ENCODE measurements around the gene THADA. TPM values are rescaled to one million over a fixed set of nuclear protein-coding genes. Genes with fewer than 3 reads are reported as not detected.

The THADA gene
- total RNA-seq, 1 experiment from 2014 or later: 27.5 TPM

DNA sequence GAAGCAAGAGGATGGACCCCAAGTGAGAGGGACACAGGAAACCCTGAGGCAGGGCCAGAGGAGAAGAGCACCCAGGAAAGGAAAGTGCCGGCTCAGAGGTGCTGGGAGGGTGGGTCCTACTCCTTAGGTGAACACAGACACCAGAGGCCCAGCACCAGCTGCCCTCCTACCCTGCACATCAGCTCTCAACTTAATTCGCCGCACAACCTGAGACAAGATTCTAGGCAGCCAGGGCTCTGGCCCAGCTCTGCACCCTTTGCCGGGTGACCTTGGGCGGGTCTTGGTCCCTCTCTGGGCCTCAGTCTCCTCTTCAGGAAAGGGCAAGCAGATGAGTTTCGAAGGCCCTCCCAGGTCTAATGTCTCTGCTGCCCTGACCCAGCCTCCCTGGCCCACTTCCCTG lies 397.6 kb downstream of the THADA start:
- POLR2A ChIA-PET: interaction anchor here (1.2 kb wide), 1 partner anchor 19 kb away, joined by 3 read pairs; no protein-coding TSS in a partner anchor
- Mint-ChIP-seq H3K4me1 (peaks cover 24% of the 10 kb centered on the region), H3K27ac (no peak overlapping the region), H3K4me3 (no peak overlapping the region), H3K27me3 (ENCODE audit: low read depth) (no peaks in the 10 kb centered on the region), H3K36me3 (no peaks in the 10 kb centered on the region), H3K9me3 (no peaks in the 10 kb centered on the region)
- TF ChIP-seq, protein P1, sequence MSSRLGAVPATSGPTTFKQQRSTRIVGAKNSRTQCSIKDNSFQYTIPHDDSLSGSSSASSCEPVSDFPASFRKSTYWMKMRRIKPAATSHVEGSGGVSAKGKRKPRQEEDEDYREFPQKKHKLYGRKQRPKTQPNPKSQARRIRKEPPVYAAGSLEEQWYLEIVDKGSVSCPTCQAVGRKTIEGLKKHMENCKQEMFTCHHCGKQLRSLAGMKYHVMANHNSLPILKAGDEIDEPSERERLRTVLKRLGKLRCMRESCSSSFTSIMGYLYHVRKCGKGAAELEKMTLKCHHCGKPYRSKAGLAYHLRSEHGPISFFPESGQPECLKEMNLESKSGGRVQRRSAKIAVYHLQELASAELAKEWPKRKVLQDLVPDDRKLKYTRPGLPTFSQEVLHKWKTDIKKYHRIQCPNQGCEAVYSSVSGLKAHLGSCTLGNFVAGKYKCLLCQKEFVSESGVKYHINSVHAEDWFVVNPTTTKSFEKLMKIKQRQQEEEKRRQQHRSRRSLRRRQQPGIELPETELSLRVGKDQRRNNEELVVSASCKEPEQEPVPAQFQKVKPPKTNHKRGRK (CRISPR knock-in tag; IDR thresholded peaks at IDR 0.05; ENCODE audit: borderline replicate concordance): no peak
- TF ChIP-seq TEAD4 (CRISPR knock-in tag; IDR thresholded peaks at IDR 0.05): no peak
- TF ChIP-seq EMX1 (CRISPR knock-in tag; IDR thresholded peaks at IDR 0.05): no peak
- no peak for TF ChIP-seq NR2C2 (CRISPR knock-in tag; IDR thresholded peaks at IDR 0.05)
- TF ChIP-seq, protein P2, sequence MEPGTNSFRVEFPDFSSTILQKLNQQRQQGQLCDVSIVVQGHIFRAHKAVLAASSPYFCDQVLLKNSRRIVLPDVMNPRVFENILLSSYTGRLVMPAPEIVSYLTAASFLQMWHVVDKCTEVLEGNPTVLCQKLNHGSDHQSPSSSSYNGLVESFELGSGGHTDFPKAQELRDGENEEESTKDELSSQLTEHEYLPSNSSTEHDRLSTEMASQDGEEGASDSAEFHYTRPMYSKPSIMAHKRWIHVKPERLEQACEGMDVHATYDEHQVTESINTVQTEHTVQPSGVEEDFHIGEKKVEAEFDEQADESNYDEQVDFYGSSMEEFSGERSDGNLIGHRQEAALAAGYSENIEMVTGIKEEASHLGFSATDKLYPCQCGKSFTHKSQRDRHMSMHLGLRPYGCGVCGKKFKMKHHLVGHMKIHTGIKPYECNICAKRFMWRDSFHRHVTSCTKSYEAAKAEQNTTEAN (CRISPR knock-in tag; IDR thresholded peaks at IDR 0.05): no peak
- TF ChIP-seq, protein P3, sequence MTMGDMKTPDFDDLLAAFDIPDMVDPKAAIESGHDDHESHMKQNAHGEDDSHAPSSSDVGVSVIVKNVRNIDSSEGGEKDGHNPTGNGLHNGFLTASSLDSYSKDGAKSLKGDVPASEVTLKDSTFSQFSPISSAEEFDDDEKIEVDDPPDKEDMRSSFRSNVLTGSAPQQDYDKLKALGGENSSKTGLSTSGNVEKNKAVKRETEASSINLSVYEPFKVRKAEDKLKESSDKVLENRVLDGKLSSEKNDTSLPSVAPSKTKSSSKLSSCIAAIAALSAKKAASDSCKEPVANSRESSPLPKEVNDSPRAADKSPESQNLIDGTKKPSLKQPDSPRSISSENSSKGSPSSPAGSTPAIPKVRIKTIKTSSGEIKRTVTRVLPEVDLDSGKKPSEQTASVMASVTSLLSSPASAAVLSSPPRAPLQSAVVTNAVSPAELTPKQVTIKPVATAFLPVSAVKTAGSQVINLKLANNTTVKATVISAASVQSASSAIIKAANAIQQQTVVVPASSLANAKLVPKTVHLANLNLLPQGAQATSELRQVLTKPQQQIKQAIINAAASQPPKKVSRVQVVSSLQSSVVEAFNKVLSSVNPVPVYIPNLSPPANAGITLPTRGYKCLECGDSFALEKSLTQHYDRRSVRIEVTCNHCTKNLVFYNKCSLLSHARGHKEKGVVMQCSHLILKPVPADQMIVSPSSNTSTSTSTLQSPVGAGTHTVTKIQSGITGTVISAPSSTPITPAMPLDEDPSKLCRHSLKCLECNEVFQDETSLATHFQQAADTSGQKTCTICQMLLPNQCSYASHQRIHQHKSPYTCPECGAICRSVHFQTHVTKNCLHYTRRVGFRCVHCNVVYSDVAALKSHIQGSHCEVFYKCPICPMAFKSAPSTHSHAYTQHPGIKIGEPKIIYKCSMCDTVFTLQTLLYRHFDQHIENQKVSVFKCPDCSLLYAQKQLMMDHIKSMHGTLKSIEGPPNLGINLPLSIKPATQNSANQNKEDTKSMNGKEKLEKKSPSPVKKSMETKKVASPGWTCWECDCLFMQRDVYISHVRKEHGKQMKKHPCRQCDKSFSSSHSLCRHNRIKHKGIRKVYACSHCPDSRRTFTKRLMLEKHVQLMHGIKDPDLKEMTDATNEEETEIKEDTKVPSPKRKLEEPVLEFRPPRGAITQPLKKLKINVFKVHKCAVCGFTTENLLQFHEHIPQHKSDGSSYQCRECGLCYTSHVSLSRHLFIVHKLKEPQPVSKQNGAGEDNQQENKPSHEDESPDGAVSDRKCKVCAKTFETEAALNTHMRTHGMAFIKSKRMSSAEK (CRISPR knock-in tag; IDR thresholded peaks at IDR 0.05; ENCODE audit: borderline replicate concordance): no peak
- no peak for TF ChIP-seq GABPB1 (CRISPR knock-in tag; IDR thresholded peaks at IDR 0.05)
- no peak for TF ChIP-seq TEAD1 (CRISPR knock-in tag; IDR thresholded peaks at IDR 0.05)
- no peak for TF ChIP-seq ELF4 (CRISPR knock-in tag; IDR thresholded peaks at IDR 0.05; ENCODE audit: low read depth)
- no peak for TF ChIP-seq OVOL2 (CRISPR knock-in tag; IDR thresholded peaks at IDR 0.05; ENCODE audit: borderline replicate concordance)
- TF ChIP-seq, protein P4, sequence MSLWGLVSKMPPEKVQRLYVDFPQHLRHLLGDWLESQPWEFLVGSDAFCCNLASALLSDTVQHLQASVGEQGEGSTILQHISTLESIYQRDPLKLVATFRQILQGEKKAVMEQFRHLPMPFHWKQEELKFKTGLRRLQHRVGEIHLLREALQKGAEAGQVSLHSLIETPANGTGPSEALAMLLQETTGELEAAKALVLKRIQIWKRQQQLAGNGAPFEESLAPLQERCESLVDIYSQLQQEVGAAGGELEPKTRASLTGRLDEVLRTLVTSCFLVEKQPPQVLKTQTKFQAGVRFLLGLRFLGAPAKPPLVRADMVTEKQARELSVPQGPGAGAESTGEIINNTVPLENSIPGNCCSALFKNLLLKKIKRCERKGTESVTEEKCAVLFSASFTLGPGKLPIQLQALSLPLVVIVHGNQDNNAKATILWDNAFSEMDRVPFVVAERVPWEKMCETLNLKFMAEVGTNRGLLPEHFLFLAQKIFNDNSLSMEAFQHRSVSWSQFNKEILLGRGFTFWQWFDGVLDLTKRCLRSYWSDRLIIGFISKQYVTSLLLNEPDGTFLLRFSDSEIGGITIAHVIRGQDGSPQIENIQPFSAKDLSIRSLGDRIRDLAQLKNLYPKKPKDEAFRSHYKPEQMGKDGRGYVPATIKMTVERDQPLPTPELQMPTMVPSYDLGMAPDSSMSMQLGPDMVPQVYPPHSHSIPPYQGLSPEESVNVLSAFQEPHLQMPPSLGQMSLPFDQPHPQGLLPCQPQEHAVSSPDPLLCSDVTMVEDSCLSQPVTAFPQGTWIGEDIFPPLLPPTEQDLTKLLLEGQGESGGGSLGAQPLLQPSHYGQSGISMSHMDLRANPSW (CRISPR knock-in tag; conservative IDR thresholded peaks at IDR 0.05; ENCODE audit: low read depth): no peak
- no peak for TF ChIP-seq GRHL2 (CRISPR knock-in tag; IDR thresholded peaks at IDR 0.05; ENCODE audit: insufficient replicate concordance, severe bottlenecking)
- TF ChIP-seq, protein P5, sequence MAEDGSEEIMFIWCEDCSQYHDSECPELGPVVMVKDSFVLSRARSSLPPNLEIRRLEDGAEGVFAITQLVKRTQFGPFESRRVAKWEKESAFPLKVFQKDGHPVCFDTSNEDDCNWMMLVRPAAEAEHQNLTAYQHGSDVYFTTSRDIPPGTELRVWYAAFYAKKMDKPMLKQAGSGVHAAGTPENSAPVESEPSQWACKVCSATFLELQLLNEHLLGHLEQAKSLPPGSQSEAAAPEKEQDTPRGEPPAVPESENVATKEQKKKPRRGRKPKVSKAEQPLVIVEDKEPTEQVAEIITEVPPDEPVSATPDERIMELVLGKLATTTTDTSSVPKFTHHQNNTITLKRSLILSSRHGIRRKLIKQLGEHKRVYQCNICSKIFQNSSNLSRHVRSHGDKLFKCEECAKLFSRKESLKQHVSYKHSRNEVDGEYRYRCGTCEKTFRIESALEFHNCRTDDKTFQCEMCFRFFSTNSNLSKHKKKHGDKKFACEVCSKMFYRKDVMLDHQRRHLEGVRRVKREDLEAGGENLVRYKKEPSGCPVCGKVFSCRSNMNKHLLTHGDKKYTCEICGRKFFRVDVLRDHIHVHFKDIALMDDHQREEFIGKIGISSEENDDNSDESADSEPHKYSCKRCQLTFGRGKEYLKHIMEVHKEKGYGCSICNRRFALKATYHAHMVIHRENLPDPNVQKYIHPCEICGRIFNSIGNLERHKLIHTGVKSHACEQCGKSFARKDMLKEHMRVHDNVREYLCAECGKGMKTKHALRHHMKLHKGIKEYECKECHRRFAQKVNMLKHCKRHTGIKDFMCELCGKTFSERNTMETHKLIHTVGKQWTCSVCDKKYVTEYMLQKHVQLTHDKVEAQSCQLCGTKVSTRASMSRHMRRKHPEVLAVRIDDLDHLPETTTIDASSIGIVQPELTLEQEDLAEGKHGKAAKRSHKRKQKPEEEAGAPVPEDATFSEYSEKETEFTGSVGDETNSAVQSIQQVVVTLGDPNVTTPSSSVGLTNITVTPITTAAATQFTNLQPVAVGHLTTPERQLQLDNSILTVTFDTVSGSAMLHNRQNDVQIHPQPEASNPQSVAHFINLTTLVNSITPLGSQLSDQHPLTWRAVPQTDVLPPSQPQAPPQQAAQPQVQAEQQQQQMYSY (CRISPR knock-in tag; IDR thresholded peaks at IDR 0.05): no peak
- no peak for TF ChIP-seq NFE2L1 (CRISPR knock-in tag; IDR thresholded peaks at IDR 0.05)
- TF ChIP-seq, protein P6, sequence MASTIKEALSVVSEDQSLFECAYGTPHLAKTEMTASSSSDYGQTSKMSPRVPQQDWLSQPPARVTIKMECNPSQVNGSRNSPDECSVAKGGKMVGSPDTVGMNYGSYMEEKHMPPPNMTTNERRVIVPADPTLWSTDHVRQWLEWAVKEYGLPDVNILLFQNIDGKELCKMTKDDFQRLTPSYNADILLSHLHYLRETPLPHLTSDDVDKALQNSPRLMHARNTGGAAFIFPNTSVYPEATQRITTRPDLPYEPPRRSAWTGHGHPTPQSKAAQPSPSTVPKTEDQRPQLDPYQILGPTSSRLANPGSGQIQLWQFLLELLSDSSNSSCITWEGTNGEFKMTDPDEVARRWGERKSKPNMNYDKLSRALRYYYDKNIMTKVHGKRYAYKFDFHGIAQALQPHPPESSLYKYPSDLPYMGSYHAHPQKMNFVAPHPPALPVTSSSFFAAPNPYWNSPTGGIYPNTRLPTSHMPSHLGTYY (CRISPR knock-in tag; IDR thresholded peaks at IDR 0.05): no peak
- no peak for TF ChIP-seq FOXJ3 (CRISPR knock-in tag; IDR thresholded peaks at IDR 0.05; ENCODE audit: borderline replicate concordance)
- TF ChIP-seq, protein P7, sequence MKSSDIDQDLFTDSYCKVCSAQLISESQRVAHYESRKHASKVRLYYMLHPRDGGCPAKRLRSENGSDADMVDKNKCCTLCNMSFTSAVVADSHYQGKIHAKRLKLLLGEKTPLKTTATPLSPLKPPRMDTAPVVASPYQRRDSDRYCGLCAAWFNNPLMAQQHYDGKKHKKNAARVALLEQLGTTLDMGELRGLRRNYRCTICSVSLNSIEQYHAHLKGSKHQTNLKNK (CRISPR knock-in tag; IDR thresholded peaks at IDR 0.05): no peak
- TF ChIP-seq ETV6 (CRISPR knock-in tag; IDR thresholded peaks at IDR 0.05): no peak
- ATAC-seq: no peak
- CTCF ChIA-PET: interaction anchor here (0.6 to 1.1 kb wide), 3 partner anchors 10 to 340 kb away, joined by 3 to 4 read pairs (median 3); partner anchors contain the start of gene ZFP36L2
- no peak for DNase-seq (ENCODE audit: low spot score)
